Measurements from ENCODE around the gene TIMP2.
A peak's percentile ranks its signal among the peaks of the same experiment; 100 is the strongest.
"Not testable (repeated sequence)": the region's sequence is repeated elsewhere in the genome, so short reads cannot be mapped to it uniquely, and the experiment has no call there.

TIMP2 gene

GRCh38 chr17:78954684-78955083, 29.5 kb upstream of the TIMP2 start:
- no peak for DNase-seq

GRCh38 chr17:78953356-78954350, 28.5 kb upstream of the TIMP2 start:
- peak; percentile 53 for DNase-seq

DNA sequence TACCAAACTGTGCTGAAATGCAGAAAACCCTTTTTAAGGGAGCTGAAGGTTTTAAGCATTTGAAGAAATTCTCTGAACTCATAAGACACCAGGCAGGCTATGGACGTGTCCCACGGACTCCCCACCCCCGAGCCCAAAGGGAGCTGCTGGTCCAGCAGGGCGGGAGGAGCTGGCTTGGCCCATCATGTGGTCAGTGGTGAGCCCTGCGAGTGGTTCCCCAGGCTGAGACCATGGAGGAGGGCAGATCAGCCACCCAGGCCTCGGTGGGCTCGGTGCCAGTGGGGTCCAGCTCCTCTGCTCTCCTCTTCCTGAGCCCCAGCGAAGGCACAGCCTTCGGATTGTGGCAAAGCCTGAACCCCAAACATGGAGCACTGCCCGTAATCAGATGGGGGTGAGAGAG, 27.5 kb upstream of the TIMP2 start:
- no peak for DNase-seq

GRCh38 chr17:78951967-78952551, 26.9 kb upstream of the TIMP2 start:
- peak; percentile 15 for DNase-seq

- no peak for DNase-seq
These were observed 25.7 kb upstream of the TIMP2 start for GRCh38 chr17:78950870-78951269.

DNA sequence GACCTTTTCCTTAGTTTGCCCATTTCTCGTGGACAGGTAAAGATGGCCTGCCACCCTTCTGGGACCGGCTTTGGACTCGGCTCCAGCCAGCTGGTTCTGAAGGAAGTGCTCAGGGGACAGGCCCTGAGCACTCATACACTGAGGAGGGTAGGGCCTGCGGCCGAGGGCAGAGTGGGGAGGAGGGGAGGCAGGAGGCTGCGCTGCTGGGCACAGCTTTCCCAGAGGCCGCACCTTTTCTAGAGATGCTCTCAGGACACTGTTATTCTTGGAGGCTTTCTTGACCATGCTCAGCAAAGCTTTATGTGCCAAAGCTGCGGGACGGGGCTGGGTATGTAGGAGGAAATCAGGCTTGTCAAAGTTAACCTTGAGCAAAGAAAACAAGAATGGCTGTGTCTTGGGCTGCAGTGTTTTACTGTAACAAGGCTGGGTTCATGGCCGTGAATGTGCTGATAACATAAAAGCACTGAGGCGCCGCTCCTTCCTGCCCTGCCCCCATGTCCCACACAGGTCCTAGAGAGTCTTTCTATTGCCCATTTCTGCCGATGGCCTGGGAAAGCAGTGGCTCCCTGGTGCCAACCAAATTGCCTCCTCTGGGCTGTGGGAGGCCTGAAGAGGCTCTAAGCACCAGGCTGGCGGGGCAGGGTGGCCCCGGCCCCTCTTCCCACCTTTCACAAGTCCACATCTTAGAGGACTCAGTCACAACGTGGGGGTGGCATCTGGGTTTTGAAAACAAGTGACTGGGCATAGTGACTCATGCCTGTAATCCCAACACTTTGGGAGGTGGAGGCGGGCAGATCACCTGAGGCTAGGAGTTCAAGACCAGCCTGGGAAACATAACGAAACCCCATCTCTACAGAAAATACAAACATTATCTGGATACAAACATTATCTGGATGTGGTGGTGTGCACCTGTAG, 22.3 kb upstream of the TIMP2 start:
- DNase-seq: no peak

DNA sequence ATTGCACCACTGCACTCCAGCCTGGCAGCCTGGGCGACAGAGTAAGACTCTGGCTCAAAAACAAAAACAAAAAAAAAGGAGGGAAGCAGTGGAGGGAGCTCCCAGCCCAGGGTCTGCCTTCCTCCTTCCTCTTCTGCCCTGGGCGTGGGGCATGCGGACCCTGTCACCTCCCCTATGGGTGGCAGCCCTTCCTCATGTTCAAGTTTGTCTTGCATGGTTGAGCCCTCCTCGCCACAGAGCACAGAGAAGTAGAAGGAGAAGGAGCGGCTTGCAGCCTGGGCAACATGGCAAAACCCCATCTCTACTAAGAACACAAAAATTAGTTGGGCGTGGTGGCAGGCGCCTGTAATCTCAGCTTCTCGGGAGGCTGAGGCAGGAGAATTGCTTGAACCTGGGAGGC, 21.4 kb upstream of the TIMP2 start:
- DNase-seq: no peak

DNA sequence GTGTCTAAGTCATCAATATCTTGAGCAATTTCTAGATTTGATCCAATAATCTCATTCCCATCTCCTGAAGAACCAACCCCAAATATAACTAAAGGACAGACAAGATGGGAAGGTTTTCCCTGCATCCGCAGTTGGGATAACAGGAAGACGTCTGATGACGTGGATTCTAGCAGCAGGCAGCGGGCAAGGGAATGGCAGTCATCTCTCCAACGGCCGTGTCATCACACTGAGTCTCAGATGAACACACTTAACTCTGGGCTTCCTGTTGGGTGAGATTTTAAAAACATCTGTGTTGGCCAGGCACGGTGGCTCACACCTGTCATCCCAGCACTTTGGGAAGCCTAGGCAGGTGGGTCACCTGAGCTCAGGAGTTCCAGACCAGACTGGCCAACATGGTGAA, 20.9 kb upstream of the TIMP2 start:
- DNase-seq: no peak

DNA sequence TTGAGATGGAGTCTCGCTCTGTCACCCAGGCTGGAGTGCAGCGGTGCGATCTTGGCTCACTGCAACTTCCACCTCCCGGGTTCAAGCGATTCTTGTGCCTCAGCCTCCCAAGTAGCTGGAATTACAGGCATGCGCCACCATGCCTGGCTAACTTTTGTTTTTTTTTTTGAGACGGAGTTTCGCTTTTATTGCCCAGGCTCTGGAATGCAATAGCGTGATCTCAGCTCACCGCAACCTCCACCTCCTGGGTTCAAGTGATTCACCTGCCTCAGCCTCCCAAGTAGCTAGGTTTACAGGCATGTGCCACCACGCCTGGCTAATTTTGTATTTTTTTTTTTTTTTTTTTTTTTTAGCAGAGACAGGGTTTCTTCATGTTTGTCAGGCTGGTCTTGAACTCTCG, 20.3 kb upstream of the TIMP2 start:
- DNase-seq: not testable (repeated sequence)

DNA sequence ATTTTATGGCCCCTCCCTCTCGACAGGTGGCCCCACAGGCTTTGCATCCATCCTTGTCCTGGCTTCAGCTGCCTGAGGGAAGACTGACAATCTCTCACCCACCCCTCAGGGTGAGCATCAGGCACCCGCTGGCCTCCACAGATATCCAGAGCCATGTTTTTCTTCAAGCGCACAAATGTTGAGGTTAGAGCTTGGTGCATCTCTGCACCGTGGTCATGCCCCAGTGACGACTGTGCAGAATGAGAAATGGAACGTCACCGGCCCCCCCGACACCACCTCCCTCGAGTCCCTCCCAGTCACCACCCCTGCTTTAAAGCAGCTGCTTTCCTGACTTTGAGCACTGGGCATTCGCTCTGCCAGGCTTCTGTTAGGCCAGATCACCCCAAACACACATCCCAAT, 19.8 kb upstream of the TIMP2 start:
- DNase-seq: no peak

GRCh38 chr17:78944026-78944425, 18.8 kb upstream of the TIMP2 start:
- DNase-seq: no peak

- DNase-seq: peak; percentile 78
These were observed 15.5 kb upstream of the TIMP2 start for GRCh38 chr17:78940708-78941107.

DNA sequence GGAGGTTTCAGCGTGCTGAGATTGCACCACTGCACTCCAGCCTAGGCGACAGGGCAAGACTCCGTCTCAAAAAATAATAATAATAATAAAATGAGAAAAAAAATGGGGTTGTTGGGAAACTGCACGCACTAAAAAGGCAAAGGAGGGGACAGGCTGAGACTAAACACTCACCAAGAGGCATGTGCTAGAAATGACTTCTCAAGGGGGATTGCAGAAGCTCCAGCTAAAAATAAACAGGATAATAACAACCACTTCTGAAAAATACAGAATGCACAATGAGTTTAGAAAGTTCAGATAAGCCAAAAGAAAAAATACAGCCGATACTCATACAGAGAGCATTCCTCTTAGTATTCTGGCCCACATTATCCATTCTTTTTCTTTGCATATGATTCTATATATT, 15.1 kb upstream of the TIMP2 start:
- no peak for DNase-seq

- DNase-seq: no peak
These were observed 14.4 kb upstream of the TIMP2 start for GRCh38 chr17:78939615-78940014.

GRCh38 chr17:78937561-78937960, 12.4 kb upstream of the TIMP2 start:
- no peak for DNase-seq

DNA sequence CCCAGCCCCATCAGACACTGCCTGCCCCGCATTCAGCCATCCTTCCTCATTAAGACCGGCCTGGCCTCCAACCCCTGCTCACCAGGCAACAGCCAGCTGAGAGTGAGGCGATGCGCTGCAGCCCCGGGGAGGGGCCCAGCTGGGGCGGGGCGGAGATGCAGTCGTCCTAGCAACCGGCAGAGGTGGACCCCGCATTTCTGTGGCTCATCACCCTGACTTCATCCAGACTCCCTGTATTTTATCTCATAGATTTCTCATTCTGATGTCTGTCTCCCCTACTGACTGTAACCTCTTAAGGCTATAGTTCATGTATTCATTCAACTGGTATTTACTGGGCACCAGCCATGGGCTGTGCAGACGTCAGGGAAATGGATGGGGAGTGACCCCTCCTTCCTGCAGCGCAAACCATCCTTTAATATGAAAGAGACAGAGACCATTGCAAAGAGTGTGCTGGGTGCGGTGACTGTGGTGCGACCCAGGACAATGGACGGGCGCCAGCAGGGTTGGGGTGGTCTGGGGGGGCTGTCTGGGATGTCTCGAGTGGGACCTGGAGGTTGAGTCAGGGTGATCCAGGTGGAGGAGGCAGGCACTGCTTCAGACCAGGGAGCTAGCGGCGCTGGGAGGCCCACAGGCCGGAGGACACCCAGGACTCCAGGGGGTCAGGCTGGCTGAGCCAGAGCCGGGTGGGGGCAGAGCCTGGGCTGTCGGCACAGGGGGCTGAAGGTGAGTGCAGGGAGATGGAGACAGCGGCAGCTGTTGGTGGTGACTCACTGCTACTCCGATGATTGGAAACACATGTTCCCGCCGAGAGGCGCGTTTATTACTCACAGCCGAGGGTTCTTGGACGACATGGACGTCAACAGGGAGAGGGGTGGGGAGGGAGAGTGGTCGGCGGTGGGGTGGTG, 10.5 kb upstream of the TIMP2 start:
- peak; percentile 99 for DNase-seq

DNA sequence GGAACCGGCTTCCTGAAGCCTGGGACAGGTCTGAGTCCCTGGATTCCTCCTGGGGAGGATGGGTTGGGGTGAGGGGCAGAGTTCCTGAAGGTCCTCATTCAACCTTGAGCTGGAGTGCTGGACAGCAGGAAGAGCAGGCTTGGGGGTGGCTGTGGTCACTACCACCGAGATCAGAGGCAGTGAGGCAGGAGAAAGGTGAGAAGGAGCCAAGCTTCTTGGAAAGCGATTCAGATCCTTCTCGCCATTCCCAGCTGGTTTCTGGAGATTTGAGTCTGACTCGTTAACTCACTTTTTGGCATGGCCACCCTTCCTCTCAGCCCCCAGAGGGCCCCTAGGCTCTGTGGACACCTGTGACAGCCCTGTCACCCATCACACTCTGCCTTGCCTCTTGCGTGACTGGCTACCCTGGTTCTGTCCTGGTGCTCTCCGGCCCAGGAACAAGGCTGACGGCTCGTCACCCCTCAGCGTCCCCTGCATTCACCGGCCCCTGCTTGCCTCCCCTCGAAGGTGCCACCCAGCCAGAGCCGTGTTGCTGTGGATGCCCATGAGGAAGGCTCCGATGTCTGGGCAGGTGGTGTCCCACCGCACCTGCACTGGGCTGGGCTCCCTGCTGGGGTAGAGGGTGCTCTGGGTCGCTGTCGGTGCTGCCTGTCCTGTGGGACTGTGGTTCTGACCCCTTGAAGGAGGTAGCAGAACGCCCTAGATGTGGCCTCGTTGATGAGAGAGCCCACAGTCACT, 9.7 kb upstream of the TIMP2 start:
- DNase-seq: no peak

DNA sequence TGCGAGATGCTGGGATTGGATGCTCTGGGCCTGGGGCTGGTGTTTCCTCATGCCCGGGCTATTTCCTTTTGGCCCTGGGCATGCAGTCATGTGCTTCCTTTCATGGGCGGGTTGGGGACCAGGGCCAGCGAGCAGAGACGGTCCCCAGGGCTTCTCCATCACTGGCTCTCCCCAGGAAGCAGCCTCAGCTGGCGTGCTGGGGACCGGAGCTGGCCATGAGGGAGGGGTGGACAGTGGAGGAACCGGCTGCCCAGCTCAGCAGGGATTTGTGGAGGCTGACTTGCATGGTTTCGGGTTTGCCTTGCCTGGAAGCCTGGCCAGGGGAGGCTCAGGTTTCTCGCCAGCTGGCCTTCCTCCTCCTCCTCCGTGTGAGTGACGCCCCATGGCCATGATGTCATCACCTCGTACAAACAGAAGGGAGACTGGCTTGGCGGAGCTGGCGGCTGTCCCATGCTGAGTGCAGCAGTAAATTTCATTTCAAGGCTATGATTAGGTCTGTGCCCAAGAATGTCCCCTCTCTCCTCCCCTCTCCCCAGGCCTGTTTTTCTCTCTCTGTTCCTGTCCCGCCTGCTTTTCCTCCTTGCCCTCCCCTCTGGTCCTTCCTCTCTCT, 8.9 kb upstream of the TIMP2 start:
- peak; percentile 99 for DNase-seq

DNA sequence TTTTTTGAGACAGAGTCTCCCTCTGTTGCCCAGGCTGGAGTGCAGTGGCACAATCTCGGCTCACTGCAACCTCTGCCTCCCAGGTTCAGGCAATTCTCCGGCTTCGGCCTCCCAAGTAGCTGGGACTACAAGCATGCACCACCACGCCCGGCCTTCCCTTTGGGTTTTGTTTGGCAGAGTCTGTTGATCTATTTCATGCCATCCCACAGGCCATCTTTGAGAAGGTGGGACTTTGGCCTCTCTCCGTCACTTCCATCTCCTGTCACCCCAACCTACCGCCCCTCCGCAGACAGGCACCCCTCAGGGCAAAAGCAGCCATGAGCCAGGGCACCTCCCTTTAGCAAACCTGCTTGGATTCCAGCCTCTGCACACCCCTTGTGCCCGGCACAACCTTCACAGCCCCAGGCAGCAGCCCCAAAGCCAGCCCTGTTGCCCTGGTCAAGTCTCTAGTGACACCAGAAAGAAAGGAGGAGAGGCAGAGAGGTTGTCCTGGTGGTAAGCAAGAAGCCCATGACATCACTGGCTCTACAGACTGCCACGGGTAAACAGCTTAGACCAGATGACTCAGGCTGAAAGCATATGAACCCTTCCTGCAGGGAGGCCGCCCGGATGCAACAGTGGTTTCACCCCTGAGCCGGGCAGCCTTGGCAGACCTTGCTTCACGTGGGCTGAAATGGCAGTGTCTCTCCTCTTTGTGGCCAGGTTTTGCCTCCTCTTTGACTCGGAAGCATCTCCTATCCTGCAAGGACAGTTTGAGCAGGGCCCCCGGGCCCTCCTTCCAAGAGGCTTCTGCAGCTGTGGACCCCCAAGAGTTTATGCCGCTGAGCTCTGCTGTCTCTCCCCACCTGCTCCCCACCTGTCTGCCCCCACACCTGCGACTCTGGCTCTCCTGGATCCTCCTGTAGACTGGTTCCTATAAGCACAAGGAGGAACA, 8.1 kb upstream of the TIMP2 start:
- peak; percentile 94 for DNase-seq

Data from fibroblast of upper back skin (primary cell).